ENCODE results near the gene CKMT1A.

Gene CKMT1A

GRCh38 chr15:43748376-43748775, 54.7 kb downstream of the CKMT1A start:
- DNase-seq (ENCODE audit: low read depth in 2 of 2), result no peak

All from stimulated activated CD4-positive, alpha-beta T cell treated with anti-CD3 and anti-CD28 coated beads, Interleukin-15, amount 100 ng/mL, for 48 hours (primary cell).